Neural progenitor cell (in vitro differentiated cells): ENCODE results near the gene DHRS3.

ENCODE experiments used
- CTCF ChIP-seq: fragments of 200-600 bp; sonication (generic); IDR thresholded peaks from 2 replicates; pipeline ENCODE4 v1.5.1; 2017; ENCODE audit warnings: antibody characterized with exemption, mild to moderate bottlenecking
- EZH2 ChIP-seq: fragments of 200-600 bp; sonication (generic); IDR thresholded peaks from 2 replicates; pipeline ENCODE4 v1.6.1; 2017; ENCODE audit warnings: antibody characterized with exemption, mild to moderate bottlenecking, moderate library complexity
- EZH2phosphoT487 ChIP-seq: fragments of 200-600 bp; sonication (generic); IDR thresholded peaks from 2 replicates; pipeline ENCODE4 v1.6.1; 2017; ENCODE audit warnings: antibody characterized with exemption

GRCh38 chr1:12583484-12583883, 34.5 kb downstream of the DHRS3 start:
- TF ChIP-seq EZH2 (no peak), CTCF (no peak), EZH2phosphoT487 (no peak)
